PC-3 (cell line): ENCODE measurements around the gene GALNS.

ENCODE experiments used
- EZH2 ChIP-seq: fragments of 300-600 bp; sonication (generic); IDR thresholded peaks from one replicate; pipeline ENCODE4 v1.6.1; 2017; ENCODE audit warnings: antibody characterized with exemption, mild to moderate bottlenecking, low read length; ENCODE audit not compliant: unreplicated experiment
- TF ChIP-seq, protein P1 (sequence below): fragments of 300-600 bp; sonication (generic); conservative IDR thresholded peaks from 2 replicates; pipeline ENCODE4 v1.5.1; 2017; ENCODE audit warnings: antibody characterized with exemption, low read depth, mild to moderate bottlenecking, low read length

- TF ChIP-seq, protein P1, sequence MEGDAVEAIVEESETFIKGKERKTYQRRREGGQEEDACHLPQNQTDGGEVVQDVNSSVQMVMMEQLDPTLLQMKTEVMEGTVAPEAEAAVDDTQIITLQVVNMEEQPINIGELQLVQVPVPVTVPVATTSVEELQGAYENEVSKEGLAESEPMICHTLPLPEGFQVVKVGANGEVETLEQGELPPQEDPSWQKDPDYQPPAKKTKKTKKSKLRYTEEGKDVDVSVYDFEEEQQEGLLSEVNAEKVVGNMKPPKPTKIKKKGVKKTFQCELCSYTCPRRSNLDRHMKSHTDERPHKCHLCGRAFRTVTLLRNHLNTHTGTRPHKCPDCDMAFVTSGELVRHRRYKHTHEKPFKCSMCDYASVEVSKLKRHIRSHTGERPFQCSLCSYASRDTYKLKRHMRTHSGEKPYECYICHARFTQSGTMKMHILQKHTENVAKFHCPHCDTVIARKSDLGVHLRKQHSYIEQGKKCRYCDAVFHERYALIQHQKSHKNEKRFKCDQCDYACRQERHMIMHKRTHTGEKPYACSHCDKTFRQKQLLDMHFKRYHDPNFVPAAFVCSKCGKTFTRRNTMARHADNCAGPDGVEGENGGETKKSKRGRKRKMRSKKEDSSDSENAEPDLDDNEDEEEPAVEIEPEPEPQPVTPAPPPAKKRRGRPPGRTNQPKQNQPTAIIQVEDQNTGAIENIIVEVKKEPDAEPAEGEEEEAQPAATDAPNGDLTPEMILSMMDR = no peak
- no peak for TF ChIP-seq EZH2
Measured at GRCh38 chr16:88856828-88857727, at the start of gene GALNS, which contains the start of gene TRAPPC2L.
